ENCODE data around the gene EEF1AKMT2. TPM values are rescaled to one million over a fixed set of nuclear protein-coding genes. Genes with fewer than 3 reads are reported as not detected.

EEF1AKMT2 gene
- total RNA-seq, 1 experiment from 2014 or later: 32.2 TPM

- peaks cover 51% of the 10 kb centered on the region for H3K4me1 ChIP-seq (ENCODE audit: insufficient read depth, low read length, poor library complexity, severe bottlenecking)
- H3K27me3 ChIP-seq (replicated peaks; ENCODE audit: insufficient read depth, low read depth, low read length, poor library complexity): no peaks in the 10 kb centered on the region
- no peaks in the 10 kb centered on the region for H3K36me3 ChIP-seq (ENCODE audit: insufficient read depth, low read length, poor library complexity, severe bottlenecking)
- no peaks in the 10 kb centered on the region for H3K9me3 ChIP-seq (ENCODE audit: low read depth, low read length, poor library complexity, severe bottlenecking)
- ChIA-PET POLR2A (ENCODE audit: low non-redundant PET) (no interaction called here), CTCF (no interaction called here)
- intact Hi-C loops (cut with micrococcal nuclease; ENCODE audit: unreplicated experiment): no loop called here
- TF ChIP-seq EZH2 (IDR thresholded peaks at IDR 0.05; ENCODE audit: borderline replicate concordance, low read depth, low read length, poor library complexity, severe bottlenecking) (no peak), CTCF (conservative IDR thresholded peaks at IDR 0.05; ENCODE audit: low read depth, low read length) (no peak)
- H3K27ac ChIP-seq (ENCODE audit: low read depth, low read length, poor library complexity, severe bottlenecking): no peak overlapping the region
- no peak overlapping the region for H3K4me3 ChIP-seq (ENCODE audit: low read depth, low read length, poor library complexity, severe bottlenecking)
- BruUV-seq (replicated peaks): no TSS peak
- peak; percentile 44 for DNase-seq (ENCODE audit: low spot score)
These were observed 82.7 kb downstream of the EEF1AKMT2 start for GRCh38 chr10:124708922-124709520.

- Histone ChIP-seq H3K27ac (ENCODE audit: low read depth, low read length, poor library complexity, severe bottlenecking) (no peak overlapping the region), H3K36me3 (ENCODE audit: insufficient read depth, low read length, poor library complexity, severe bottlenecking) (no peaks in the 10 kb centered on the region), H3K4me1 (ENCODE audit: insufficient read depth, low read length, poor library complexity, severe bottlenecking) (peaks cover 44% of the 10 kb centered on the region), H3K27me3 (replicated peaks; ENCODE audit: insufficient read depth, low read depth, low read length, poor library complexity) (no peaks in the 10 kb centered on the region), H3K4me3 (ENCODE audit: low read depth, low read length, poor library complexity, severe bottlenecking) (no peak overlapping the region), H3K9me3 (ENCODE audit: low read depth, low read length, poor library complexity, severe bottlenecking) (no peaks in the 10 kb centered on the region)
- ChIA-PET CTCF (no interaction called here), POLR2A (ENCODE audit: low non-redundant PET) (interaction anchor here (0.6 kb wide), 1 partner anchor 37 kb away, joined by 3 read pairs; no protein-coding TSS in a partner anchor)
- intact Hi-C loops (cut with micrococcal nuclease; ENCODE audit: unreplicated experiment): no loop called here
- DNase-seq (ENCODE audit: low spot score): no peak
- no peak for TF ChIP-seq CTCF (conservative IDR thresholded peaks at IDR 0.05; ENCODE audit: low read depth, low read length)
- TF ChIP-seq EZH2 (IDR thresholded peaks at IDR 0.05; ENCODE audit: borderline replicate concordance, low read depth, low read length, poor library complexity, severe bottlenecking): no peak
- BruUV-seq (replicated peaks): no TSS peak
These were observed 83.4 kb downstream of the EEF1AKMT2 start for GRCh38 chr10:124708246-124708779.

Other genes starting within 250 kb of the EEF1AKMT2 start
- 18.3 and 19.8 TPM in 2 replicates for gene FAM53B, start 47.5 kb downstream of the EEF1AKMT2 start, total RNA-seq (2021)
- 19.1 and 21.2 TPM in 2 replicates for gene ABRAXAS2, start 9.9 kb upstream of the EEF1AKMT2 start, total RNA-seq (2021)
- 22.1 and 22.6 TPM in 2 replicates for gene ZRANB1, start 150.2 kb upstream of the EEF1AKMT2 start, total RNA-seq (2021)